ENCODE data around the gene ATRIP. TPM values are rescaled to one million over a fixed set of nuclear protein-coding genes. Genes with fewer than 3 reads are reported as not detected.

Gene ATRIP
- total and polyA plus RNA-seq, 4 donors, result 1.7 to 4.6 (median 2.9) TPM

GRCh38 chr3:48411041-48411588, 35.4 kb upstream of the ATRIP start (continued):
- TF ChIP-seq FOXA1 (IDR thresholded peaks at IDR 0.05) (no peak), JUND (IDR thresholded peaks at IDR 0.05) (no peak), SP1 (IDR thresholded peaks at IDR 0.05) (no peak), HNF4G (IDR thresholded peaks at IDR 0.05) (no peak), EGR1 (IDR thresholded peaks at IDR 0.05; ENCODE audit: low read depth in 2 of 2) (no peak), TAF1 (conservative IDR thresholded peaks at IDR 0.05) (no peak), RAD21 (IDR thresholded peaks at IDR 0.05) (no peak)

GRCh38 chr3:48411606-48412374, 34.7 kb upstream of the ATRIP start:
- TF ChIP-seq HNF4G (IDR thresholded peaks at IDR 0.05), result no peak
- TF ChIP-seq ZBTB33 (IDR thresholded peaks at IDR 0.05), result no peak
- no peak for TF ChIP-seq ATF3 (IDR thresholded peaks at IDR 0.05)
- no peak for TF ChIP-seq CTCF (IDR thresholded peaks at IDR 0.05; ENCODE audit: low read depth, low read length, missing input control)
- TF ChIP-seq SP1 (IDR thresholded peaks at IDR 0.05), result no peak
- no peak for TF ChIP-seq FOXA1 (IDR thresholded peaks at IDR 0.05)
- TF ChIP-seq, protein P1, sequence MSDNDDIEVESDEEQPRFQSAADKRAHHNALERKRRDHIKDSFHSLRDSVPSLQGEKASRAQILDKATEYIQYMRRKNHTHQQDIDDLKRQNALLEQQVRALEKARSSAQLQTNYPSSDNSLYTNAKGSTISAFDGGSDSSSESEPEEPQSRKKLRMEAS (IDR thresholded peaks at IDR 0.05), result no peak
- TF ChIP-seq YY1 (IDR thresholded peaks at IDR 0.05), result no peak
- H3K9me3 ChIP-seq (ENCODE audit: control insufficient read depth in 4 of 4, low read length in 3 of 4), result no peaks in the 10 kb centered on the region
- 94% methylated on average over 11 of the region's 11 CpGs for WGBS
- no peak for DNase-seq (ENCODE audit: low spot score)
- H3K27ac ChIP-seq (ENCODE audit: low read depth in 1 of 2, low read length in 2 of 2), result no peak overlapping the region
- no peaks in the 10 kb centered on the region for H3K27me3 ChIP-seq (ENCODE audit: control insufficient read depth in 4 of 4, insufficient read depth in 4 of 4, low read length in 3 of 4)
- H3K9ac ChIP-seq (ENCODE audit: low read depth in 1 of 2, low read length in 2 of 2), result no peak overlapping the region
- H3K4me3 ChIP-seq (ENCODE audit: low read depth in 1 of 3, low read length in 3 of 3), result no peak overlapping the region
- H3K4me1 ChIP-seq (ENCODE audit: control insufficient read depth in 4 of 4, insufficient read depth in 4 of 4, low read length in 3 of 4), result no peaks in the 10 kb centered on the region
- peaks cover 35 to 98% (median 53%) of the 10 kb centered on the region in 4 donors for H3K36me3 ChIP-seq (ENCODE audit: control insufficient read depth in 4 of 4, insufficient read depth in 3 of 4, low read depth in 1 of 4, low read length in 3 of 4)

DNA sequence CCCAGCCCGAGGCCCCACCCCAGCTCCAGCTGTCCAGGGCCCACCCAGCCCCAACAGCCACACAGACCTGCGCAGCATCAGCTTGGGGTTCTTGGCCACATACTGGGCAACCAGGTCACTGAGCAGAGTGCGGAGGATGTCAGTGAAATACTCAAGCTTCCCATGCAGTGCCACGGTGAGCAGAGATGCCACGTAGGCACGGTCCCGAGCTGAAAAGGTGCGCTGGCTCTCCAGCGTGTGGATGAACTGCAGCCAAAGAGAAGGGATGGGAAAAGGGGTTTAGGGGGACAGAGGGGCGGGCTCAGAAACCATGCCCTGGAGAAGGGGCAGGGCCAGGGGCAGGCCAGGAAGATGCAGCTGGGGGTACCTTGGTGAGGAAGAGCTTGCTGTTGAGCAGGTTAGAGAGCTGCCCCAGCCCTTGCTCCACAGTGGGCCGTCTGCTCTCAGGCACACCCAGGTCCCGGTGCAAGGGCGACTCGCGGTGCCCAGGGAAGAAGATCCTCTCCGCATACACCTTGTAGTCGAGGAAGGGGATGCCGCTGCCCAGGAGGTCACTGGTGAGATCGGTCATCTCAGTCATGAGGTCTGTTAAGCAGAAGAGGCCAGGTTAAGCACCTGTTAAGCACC, 34.0 kb upstream of the ATRIP start:
- no peak for TF ChIP-seq YY1 (IDR thresholded peaks at IDR 0.05)
- TF ChIP-seq JUND (IDR thresholded peaks at IDR 0.05), result no peak
- no peak for TF ChIP-seq FOXA2 (IDR thresholded peaks at IDR 0.05)
- TF ChIP-seq TAF1 (conservative IDR thresholded peaks at IDR 0.05), result no peak
- TF ChIP-seq EGR1 (IDR thresholded peaks at IDR 0.05; ENCODE audit: low read depth in 2 of 2), result no peak
- no peak for TF ChIP-seq ATF3 (IDR thresholded peaks at IDR 0.05)
- TF ChIP-seq REST (IDR thresholded peaks at IDR 0.05), result no peak
- no peak for TF ChIP-seq NR2F2 (IDR thresholded peaks at IDR 0.05)
- no peak for TF ChIP-seq RXRA (IDR thresholded peaks at IDR 0.05)
- no peak for TF ChIP-seq GABPA (IDR thresholded peaks at IDR 0.05 in 1 of 2, conservative IDR thresholded peaks at IDR 0.05 in 1 of 2)
- TF ChIP-seq, protein P1 (IDR thresholded peaks at IDR 0.05), result no peak
- TF ChIP-seq FOXA1 (IDR thresholded peaks at IDR 0.05), result no peak
- no peaks in the 10 kb centered on the region for H3K4me1 ChIP-seq (ENCODE audit: control insufficient read depth in 4 of 4, insufficient read depth in 4 of 4, low read length in 3 of 4)
- DNase-seq (ENCODE audit: low spot score), result no peak
- no peak overlapping the region for H3K9ac ChIP-seq (ENCODE audit: low read depth in 1 of 2, low read length in 2 of 2)
- peaks cover 37 to 98% (median 53%) of the 10 kb centered on the region in 4 donors for H3K36me3 ChIP-seq (ENCODE audit: control insufficient read depth in 4 of 4, insufficient read depth in 3 of 4, low read depth in 1 of 4, low read length in 3 of 4)
- H3K27me3 ChIP-seq (ENCODE audit: control insufficient read depth in 4 of 4, insufficient read depth in 4 of 4, low read length in 3 of 4), result no peaks in the 10 kb centered on the region
- no peak overlapping the region for H3K4me3 ChIP-seq (ENCODE audit: low read depth in 1 of 3, low read length in 3 of 3)
- no peaks in the 10 kb centered on the region for H3K9me3 ChIP-seq (ENCODE audit: control insufficient read depth in 4 of 4, low read length in 3 of 4)
- H3K27ac ChIP-seq (ENCODE audit: low read depth in 1 of 2, low read length in 2 of 2), result no peak overlapping the region
- 93% methylated on average over 19 of the region's 19 CpGs for WGBS

Data from liver (tissue), 9 donors.